Neuronal stem cell (in vitro differentiated cells): ENCODE measurements around the gene HIBADH. TPM values are rescaled to one million over a fixed set of nuclear protein-coding genes. Genes with fewer than 3 reads are reported as not detected.

Experiments
- DNase-seq: peaks from one replicate; pipeline ENCODE4 v3.0.0-alpha.2; 2013; ENCODE audit warnings: low spot score
- H2AFZ ChIP-seq: one replicate; pipeline ENCODE4 v1.6.1; 2013; ENCODE audit warnings: mild to moderate bottlenecking, low read length, inconsistent platforms
- H2AK5ac ChIP-seq: 2 replicates; pipeline ENCODE4 v1.6.1; 2013; ENCODE audit warnings: low read depth, mild to moderate bottlenecking, inconsistent platforms, low read length, moderate library complexity, mixed read lengths
- H2BK120ac ChIP-seq: 2 replicates; pipeline ENCODE4 v1.6.1; 2013; ENCODE audit warnings: low read depth, mild to moderate bottlenecking, inconsistent platforms, low read length, moderate library complexity, mixed read lengths
- H2BK12ac ChIP-seq: one replicate; pipeline ENCODE4 v1.6.1; 2013; ENCODE audit warnings: low read length, inconsistent platforms
- H2BK15ac ChIP-seq: 2 replicates; pipeline ENCODE4 v1.6.1; 2013; ENCODE audit warnings: mild to moderate bottlenecking, low read length, inconsistent platforms, mixed read lengths
- H2BK5ac ChIP-seq: one replicate; pipeline ENCODE4 v1.6.1; 2013; ENCODE audit warnings: inconsistent platforms, mild to moderate bottlenecking, low read length, moderate library complexity
- H3K14ac ChIP-seq: one replicate; pipeline ENCODE4 v1.6.1; 2013; ENCODE audit warnings: low read length, inconsistent platforms
- H3K18ac ChIP-seq: 2 replicates; pipeline ENCODE4 v1.6.1; 2013; ENCODE audit warnings: low read length, inconsistent platforms
- H3K23ac ChIP-seq: 2 replicates; pipeline ENCODE4 v1.6.1; 2013; ENCODE audit warnings: low read depth, mild to moderate bottlenecking, mixed read lengths, low read length, inconsistent platforms; ENCODE audit not compliant: poor library complexity
- H3K27ac ChIP-seq: replicated peaks from 3 replicates; pipeline ENCODE4 v1.5.1; 2013; ENCODE audit warnings: low read length, inconsistent platforms
- H3K27me3 ChIP-seq, 3 experiments: 2 replicates each; pipeline ENCODE4 v1.6.1; 2013; ENCODE audit warnings: low read length in 3 of 3, mild to moderate bottlenecking in 2 of 3, inconsistent platforms in 1 of 3, low read depth in 1 of 3, mixed read lengths in 1 of 3, moderate library complexity in 1 of 3; ENCODE audit not compliant: control insufficient read depth in 3 of 3, insufficient read depth in 3 of 3
- H3K36me3 ChIP-seq, 2 donors: replicated peaks in 1 of 2; 2 replicates each; pipeline ENCODE4 v1.6.1; 2013; ENCODE audit warnings: low read length in 2 of 2; ENCODE audit not compliant: control insufficient read depth in 2 of 2, insufficient read depth in 2 of 2
- H3K4ac ChIP-seq: 2 replicates; pipeline ENCODE4 v1.6.1; 2013; ENCODE audit warnings: inconsistent platforms, mild to moderate bottlenecking, low read length, moderate library complexity
- H3K4me1 ChIP-seq, 2 donors: 1 replicate in 1 of 2; 2 replicates in 1 of 2; pipeline ENCODE4 v1.6.1; 2013; ENCODE audit warnings: low read length in 2 of 2, low read depth in 1 of 2; ENCODE audit not compliant: control insufficient read depth in 2 of 2, insufficient read depth in 1 of 2
- H3K4me2 ChIP-seq: one replicate; pipeline ENCODE4 v1.6.1; 2013; ENCODE audit warnings: mild to moderate bottlenecking, low read length, inconsistent platforms; ENCODE audit not compliant: insufficient read depth, poor library complexity, severe bottlenecking
- H3K4me3 ChIP-seq, 2 donors: 2 replicates each; pipeline ENCODE4 v1.5.1; 2013; ENCODE audit warnings: low read length in 2 of 2, mild to moderate bottlenecking in 2 of 2, inconsistent platforms in 1 of 2, moderate library complexity in 1 of 2
- H3K79me1 ChIP-seq: one replicate; pipeline ENCODE4 v1.6.1; 2013; ENCODE audit warnings: low read depth, mild to moderate bottlenecking, inconsistent platforms, low read length, moderate library complexity
- H3K9ac ChIP-seq: one replicate; pipeline ENCODE4 v1.6.1; 2013; ENCODE audit warnings: mild to moderate bottlenecking, low read depth, low read length, inconsistent platforms; ENCODE audit not compliant: poor library complexity
- H3K9me3 ChIP-seq, 2 donors: replicated peaks in 1 of 2; 2 replicates each; pipeline versions ENCODE3 to v1.6.1; 2013; ENCODE audit warnings: low read length in 2 of 2, mild to moderate bottlenecking in 2 of 2, inconsistent platforms in 1 of 2, low read depth in 1 of 2, mixed read lengths in 1 of 2, moderate library complexity in 1 of 2; ENCODE audit not compliant: control insufficient read depth in 2 of 2, insufficient read depth in 1 of 2
- H4K8ac ChIP-seq: one replicate; pipeline ENCODE4 v1.6.1; 2013; ENCODE audit warnings: low read depth, mild to moderate bottlenecking, inconsistent platforms, low read length, moderate library complexity
- H4K91ac ChIP-seq: one replicate; pipeline ENCODE4 v1.6.1; 2013; ENCODE audit warnings: low read length, low read depth, mild to moderate bottlenecking, inconsistent platforms; ENCODE audit not compliant: poor library complexity
- WGBS, 2 donors: extraction: QIAGEN DNeasy Blood & Tissue Kit; methylation state at CpG; one replicate each; pipeline ENCODE4 v1.1.7; 2013; ENCODE audit warnings: missing lambda C conversion rate in 2 of 2, mixed read lengths in 1 of 2; ENCODE audit not compliant: insufficient read length in 2 of 2, insufficient replicate concordance in 1 of 2; ENCODE audit errors: extremely low coverage in 2 of 2; 5-methylcytosine and 5-hydroxymethylcytosine counted together
- polyA plus RNA-seq, 2 experiments: library from polyadenylated mRNA; stranded (reverse); fragments of 200-250 nt; gene quantifications; one replicate each; pipeline ENCODE4 v1.2.3, GENCODE V29; 2013

Gene HIBADH
- 37.4 TPM for polyA plus RNA-seq (2013, experiment 1 of 2)
- polyA plus RNA-seq (2013, experiment 2 of 2) = 38.3 TPM

GRCh38 chr7:27662490-27663205 is at the start of gene HIBADH:
HIBADH (minus strand) TSS chr7:27662883; CDS start chr7:27662788, 95 bp downstream.
- Histone ChIP-seq H2BK15ac (peak within 1 kb of the TSS; percentile 49), H2BK120ac (no peak within 1 kb of the TSS), H3K9ac (peak within 1 kb of the TSS; percentile 94), H3K4me2 (peak within 1 kb of the TSS; percentile 71), H3K4ac (no peak within 1 kb of the TSS), H3K23ac (peak within 1 kb of the TSS; percentile 83), H3K9me3 (no peaks in the 10 kb centered on the region), H3K79me1 (no peaks in the 10 kb centered on the region), H4K8ac (no peak within 1 kb of the TSS), H3K18ac (peak within 1 kb of the TSS; percentile 89), H2BK5ac (peak within 1 kb of the TSS; percentile 68), H2BK12ac (peak within 1 kb of the TSS; percentile 14), H3K27ac (peak within 1 kb of the TSS; percentile 4), H2AK5ac (peak within 1 kb of the TSS; percentile 11), H3K4me1 (peaks cover 3 to 4% of the 10 kb centered on the region in 2 donors), H3K36me3 (peaks cover 0 to 22% of the 10 kb centered on the region in 2 donors), H3K27me3 (peaks cover 0 to 7% (median 0%) of the 10 kb centered on the region in 3 experiments), H3K14ac (no peak within 1 kb of the TSS), H4K91ac (no peak within 1 kb of the TSS), H3K4me3 (peak within 1 kb of the TSS; percentile 81 to 99), H2AFZ (peak within 1 kb of the TSS; percentile 96)
- peak; percentile 97 for DNase-seq
- no CpG with 5 or more reads among the region's 67 CpGs for WGBS, 2 donors

- no peaks in the 10 kb centered on the region for H3K9me3 ChIP-seq
- H2BK15ac ChIP-seq = no peak overlapping the region
- H3K27me3 ChIP-seq = no peaks in the 10 kb centered on the region
- H2BK12ac ChIP-seq = no peak overlapping the region
- H3K4me1 ChIP-seq = no peaks in the 10 kb centered on the region
- H3K4ac ChIP-seq = no peak overlapping the region
- H2BK120ac ChIP-seq = no peak overlapping the region
- no peaks in the 10 kb centered on the region for H3K79me1 ChIP-seq
- no peak overlapping the region for H3K4me3 ChIP-seq
- H2AK5ac ChIP-seq = no peak overlapping the region
- H4K8ac ChIP-seq = no peak overlapping the region
- DNase-seq = no peak
- H3K14ac ChIP-seq = no peak overlapping the region
- H3K9ac ChIP-seq = no peak overlapping the region
- no peak overlapping the region for H3K27ac ChIP-seq
- no peaks in the 10 kb centered on the region for H3K36me3 ChIP-seq
- no peak overlapping the region for H3K23ac ChIP-seq
- no peak overlapping the region for H2BK5ac ChIP-seq
- H4K91ac ChIP-seq = no peak overlapping the region
- H2AFZ ChIP-seq = no peak overlapping the region
- H3K4me2 ChIP-seq = no peak overlapping the region
- no peak overlapping the region for H3K18ac ChIP-seq
- WGBS, 2 donors = no CpG with 5 or more reads among the region's 3 CpGs
Observed at GRCh38 chr7:27712217-27712616, 49.5 kb upstream of the HIBADH start.

- Histone ChIP-seq H3K14ac (no peak overlapping the region), H3K18ac (no peak overlapping the region), H3K79me1 (no peaks in the 10 kb centered on the region), H3K9me3 (no peaks in the 10 kb centered on the region), H2BK120ac (no peak overlapping the region), H2BK5ac (no peak overlapping the region), H4K8ac (no peak overlapping the region), H3K36me3 (no peaks in the 10 kb centered on the region), H2AFZ (no peak overlapping the region), H3K4ac (no peak overlapping the region), H3K27me3 (peaks cover 0 to 4% (median 0%) of the 10 kb centered on the region in 3 experiments), H2BK15ac (no peak overlapping the region), H2AK5ac (no peak overlapping the region), H3K9ac (no peak overlapping the region), H4K91ac (no peak overlapping the region), H3K27ac (no peak overlapping the region), H3K4me2 (no peak overlapping the region), H3K4me1 (no peaks in the 10 kb centered on the region), H3K4me3 (no peak overlapping the region), H3K23ac (no peak overlapping the region), H2BK12ac (no peak overlapping the region)
- no peak for DNase-seq
- no CpG with 5 or more reads among the region's 2 CpGs for WGBS, 2 donors
Observed at GRCh38 chr7:27709137-27710075, 46.7 kb upstream of the HIBADH start.

GRCh38 chr7:27708485-27708884 is 45.8 kb upstream of the HIBADH start:
- WGBS, 2 donors = no CpG with 5 or more reads among the region's 6 CpGs
- no peak overlapping the region for H2AFZ ChIP-seq

More at GRCh38 chr7:27708485-27708884, 45.8 kb upstream of the HIBADH start:
- Histone ChIP-seq H3K23ac (no peak overlapping the region), H3K27me3 (peaks cover 0 to 4% (median 0%) of the 10 kb centered on the region in 3 experiments), H2BK5ac (no peak overlapping the region), H3K14ac (no peak overlapping the region), H3K9me3 (no peaks in the 10 kb centered on the region), H3K79me1 (no peaks in the 10 kb centered on the region), H3K4me1 (no peaks in the 10 kb centered on the region), H3K9ac (no peak overlapping the region), H4K91ac (no peak overlapping the region), H2BK120ac (no peak overlapping the region), H3K4me3 (no peak overlapping the region), H4K8ac (no peak overlapping the region), H3K27ac (no peak overlapping the region), H3K4me2 (no peak overlapping the region), H2BK12ac (no peak overlapping the region), H3K36me3 (no peaks in the 10 kb centered on the region), H2AK5ac (no peak overlapping the region), H3K4ac (no peak overlapping the region), H2BK15ac (no peak overlapping the region), H3K18ac (no peak overlapping the region)
- no peak for DNase-seq
